B cell (primary cell): ENCODE results near the gene ALG5. TPM values are rescaled to one million over a fixed set of nuclear protein-coding genes. Genes with fewer than 3 reads are reported as not detected.

Source experiments
- ATAC-seq: fragments of 200-7000 bp; cut with Tn5 transposase; one replicate; pipeline ENCODE4 v1.10.0; 2021; ENCODE audit warnings: low read depth, mild to moderate bottlenecking, moderate number of reproducible peaks, moderate library complexity
- CTCF ChIA-PET: fragments of 350-600 bp; sonication (Branson Sonifier 250); formaldehyde crosslinking; loops from one replicate; lab custom pipeline; 2021; ENCODE audit warnings: antibody characterized with exemption, inconsistent platforms; lab: Charles Lee
- POLR2A ChIA-PET: fragments of 350-600 bp; sonication (Branson Sonifier 250); formaldehyde crosslinking; loops from one replicate; lab custom pipeline; 2021; ENCODE audit warnings: antibody characterized with exemption; lab: Charles Lee
- DNase-seq: peaks from one replicate; pipeline ENCODE4 v3.0.0; 2013
- H2AFZ ChIP-seq: 2 replicates; pipeline ENCODE4 v1.6.1; 2012; ENCODE audit warnings: mild to moderate bottlenecking, low read depth, low read length; ENCODE audit not compliant: insufficient read depth, poor library complexity, severe bottlenecking
- H3K27ac ChIP-seq, 2 donors: 1 replicate in 1 of 2; 2 replicates in 1 of 2; pipeline ENCODE4 v1.5.1; 2012 to 2013; ENCODE audit warnings: low read length in 2 of 2, mild to moderate bottlenecking in 2 of 2, moderate library complexity in 1 of 2
- H3K27me3 ChIP-seq, 4 experiments: fragments of 200-600 bp in 1 of 4; sonication (generic) in 1 of 4; replicated peaks in 1 of 4; 1 replicate in 2 of 4; 2 replicates in 2 of 4; pipeline versions ENCODE4 v1.6.1 to v1.7.0; 2013 to 2016; ENCODE audit warnings: low read length in 3 of 4, mild to moderate bottlenecking in 2 of 4, mixed read lengths in 1 of 4, moderate library complexity in 1 of 4; ENCODE audit not compliant: insufficient read depth in 4 of 4, control insufficient read depth in 3 of 4; ENCODE audit errors: control extremely low read depth in 1 of 4
- H3K36me3 ChIP-seq, 2 experiments: replicated peaks in 1 of 2; 1 replicate in 1 of 2; 2 replicates in 1 of 2; pipeline versions ENCODE4 v1.6.1 to v1.7.1; 2013; ENCODE audit warnings: low read length in 1 of 2; ENCODE audit not compliant: insufficient read depth in 2 of 2, control insufficient read depth in 1 of 2; ENCODE audit errors: control extremely low read depth in 1 of 2, extremely low read depth in 1 of 2
- H3K4me1 ChIP-seq, 2 donors: fragments of 200-600 bp in 1 of 2; sonication (generic) in 1 of 2; 1 replicate in 1 of 2; 2 replicates in 1 of 2; pipeline versions ENCODE4 v1.5.1 to v1.6.1; 2013 to 2017; ENCODE audit warnings: low read length in 2 of 2; ENCODE audit not compliant: control insufficient read depth in 2 of 2, insufficient read depth in 2 of 2
- H3K4me2 ChIP-seq: replicated peaks from 2 replicates; pipeline ENCODE3; 2012; ENCODE audit warnings: mild to moderate bottlenecking, low read depth, low read length; ENCODE audit not compliant: poor library complexity, severe bottlenecking
- H3K4me3 ChIP-seq, 5 experiments: fragments of 200-600 bp in 1 of 5; sonication (generic) in 1 of 5; 1 replicate in 3 of 5; 2 replicates in 2 of 5; pipeline versions ENCODE4 v1.5.1 to v1.7.0; 2011 to 2016; ENCODE audit warnings: low read length in 4 of 5, mild to moderate bottlenecking in 4 of 5, low read depth in 2 of 5, control low read depth in 1 of 5, moderate library complexity in 1 of 5; ENCODE audit not compliant: insufficient read depth in 1 of 5; ENCODE audit errors: control extremely low read depth in 1 of 5, extremely low read depth in 1 of 5
- H3K79me2 ChIP-seq: fragments of 200-600 bp; sonication (generic); one replicate; pipeline ENCODE4 v1.6.0; 2016; ENCODE audit warnings: low read length; ENCODE audit not compliant: control insufficient read depth, insufficient read depth
- H3K9ac ChIP-seq: fragments of 200-600 bp; sonication (generic); 2 replicates; pipeline ENCODE4 v1.6.1; 2017; ENCODE audit warnings: mild to moderate bottlenecking, low read length, moderate library complexity
- H3K9me3 ChIP-seq, 3 donors: one replicate each; pipeline versions ENCODE4 v1.6.1 to v1.7.1; 2013; ENCODE audit warnings: low read length in 2 of 3; ENCODE audit not compliant: control insufficient read depth in 2 of 3, insufficient read depth in 1 of 3; ENCODE audit errors: control extremely low read depth in 1 of 3
- H4K20me1 ChIP-seq: 2 replicates; pipeline ENCODE4 v1.6.0; 2012; ENCODE audit warnings: mild to moderate bottlenecking, low read length; ENCODE audit not compliant: insufficient read depth, control insufficient read depth, poor library complexity, severe bottlenecking
- H3K27ac Mint-ChIP-seq: one replicate; pipeline ENCODE4 v1.8.0; 2021; ENCODE audit warnings: mixed read lengths
- H3K27me3 Mint-ChIP-seq: one replicate; pipeline ENCODE4 v1.8.0; 2021; ENCODE audit warnings: mixed read lengths
- H3K4me1 Mint-ChIP-seq: one replicate; pipeline ENCODE4 v1.8.0; 2021; ENCODE audit warnings: mixed read lengths
- H3K4me3 Mint-ChIP-seq: one replicate; pipeline ENCODE4 v1.8.0; 2021; ENCODE audit warnings: mixed read lengths
- H3K9me3 Mint-ChIP-seq: one replicate; pipeline ENCODE4 v1.8.0; 2022; ENCODE audit warnings: mixed read lengths; ENCODE audit not compliant: insufficient read depth
- CTCF ChIP-seq: fragments of 200-600 bp; IDR thresholded peaks from one replicate; pipeline ENCODE4 v1.8.0; 2022; ENCODE audit warnings: antibody characterized with exemption, mild to moderate bottlenecking
- EZH2 ChIP-seq: IDR thresholded peaks from 2 replicates; pipeline ENCODE4 v1.6.1; 2012; ENCODE audit warnings: borderline replicate concordance, low read depth, mild to moderate bottlenecking, moderate library complexity, low read length; ENCODE audit not compliant: insufficient read depth, poor library complexity, severe bottlenecking
- WGBS: methylation state at CpG from one replicate; pipeline ENCODE4 v1.1.5; 2013; ENCODE audit warnings: missing lambda C conversion rate; ENCODE audit not compliant: insufficient coverage; 5-methylcytosine and 5-hydroxymethylcytosine counted together
- intact Hi-C: fragments of 100-400 bp; cut with micrococcal nuclease; formaldehyde crosslinking; loops from one replicate; pipeline ENCODE4 v1.10.0; 2022
- polyA plus RNA-seq: library from polyadenylated mRNA; depleted of rRNA; stranded (reverse); fragments of >200 nt; gene quantifications from 2 replicates; pipeline ENCODE4 v1.2.3, GENCODE V29; 2012
- total RNA-seq, 2 donors: library from RNA; stranded (reverse); fragments of 120-200 nt in 1 of 2; gene quantifications; 1 replicate in 1 of 2; 2 replicates in 1 of 2; pipeline versions ENCODE4 v1.2.3 to v1.2.4, GENCODE V29; 2013 to 2022

ALG5 gene
- total and polyA plus RNA-seq, 2 donors (not counting 1 experiment from before 2014, with no cell fraction given), result 15.2 to 21.0 TPM

GRCh38 chr13:37026771-37027170 is 27.6 kb upstream of the ALG5 start:
- no peak overlapping the region for H2AFZ ChIP-seq
- ATAC-seq, result no peak
- WGBS, result no CpG with 5 or more reads among the region's 1 CpG
- no peaks in the 10 kb centered on the region for H4K20me1 ChIP-seq
- H3K9ac ChIP-seq, result no peak overlapping the region
- intact Hi-C loops, result no loop called here
- no peak overlapping the region for H3K27ac ChIP-seq
- no peak overlapping the region for H3K4me2 ChIP-seq
- H3K9me3 Mint-ChIP-seq, result no peaks in the 10 kb centered on the region
- H3K79me2 ChIP-seq, result no peaks in the 10 kb centered on the region
- H3K4me1 Mint-ChIP-seq, result no peaks in the 10 kb centered on the region
- H3K4me3 Mint-ChIP-seq, result no peak overlapping the region
- no peaks in the 10 kb centered on the region for H3K9me3 ChIP-seq
- H3K4me3 ChIP-seq, result no peak overlapping the region
- H3K27ac Mint-ChIP-seq, result no peak overlapping the region
- H3K4me1 ChIP-seq, result no peaks in the 10 kb centered on the region
- no peaks in the 10 kb centered on the region for H3K27me3 Mint-ChIP-seq
- CTCF ChIA-PET, result no interaction called here
- no peak for DNase-seq
- peaks cover 27 to 74% of the 10 kb centered on the region in 2 experiments for H3K36me3 ChIP-seq
- H3K27me3 ChIP-seq, result no peaks in the 10 kb centered on the region
- no peak for TF ChIP-seq CTCF
- no peak for TF ChIP-seq EZH2
- POLR2A ChIA-PET, result no interaction called here

- no CpG with 5 or more reads among the region's 1 CpG for whole genome bisulfite sequencing
- Histone ChIP-seq H3K9me3 (no peaks in the 10 kb centered on the region), H3K79me2 (no peaks in the 10 kb centered on the region), H3K9ac (no peak overlapping the region), H3K4me3 (no peak overlapping the region), H3K36me3 (peaks cover 22 to 70% of the 10 kb centered on the region in 2 experiments), H3K27me3 (no peaks in the 10 kb centered on the region), H3K27ac (no peak overlapping the region), H3K4me1 (no peaks in the 10 kb centered on the region), H3K4me2 (no peak overlapping the region), H4K20me1 (no peaks in the 10 kb centered on the region), H2AFZ (no peak overlapping the region)
- no peaks in the 10 kb centered on the region for H3K9me3 Mint-ChIP-seq
- no peaks in the 10 kb centered on the region for H3K27me3 Mint-ChIP-seq
- DNase-seq (no peak), ATAC-seq (no peak)
- no peaks in the 10 kb centered on the region for H3K4me1 Mint-ChIP-seq
- TF ChIP-seq CTCF (no peak), EZH2 (no peak)
- POLR2A ChIA-PET, result no interaction called here
- no peak overlapping the region for H3K27ac Mint-ChIP-seq
- no peak overlapping the region for H3K4me3 Mint-ChIP-seq
- intact Hi-C loops, result no loop called here
- CTCF ChIA-PET, result no interaction called here
Measured at GRCh38 chr13:37023871-37024270, 24.7 kb upstream of the ALG5 start.
